ENCODE measurements around the gene STX1B.

The STX1B gene

DNA sequence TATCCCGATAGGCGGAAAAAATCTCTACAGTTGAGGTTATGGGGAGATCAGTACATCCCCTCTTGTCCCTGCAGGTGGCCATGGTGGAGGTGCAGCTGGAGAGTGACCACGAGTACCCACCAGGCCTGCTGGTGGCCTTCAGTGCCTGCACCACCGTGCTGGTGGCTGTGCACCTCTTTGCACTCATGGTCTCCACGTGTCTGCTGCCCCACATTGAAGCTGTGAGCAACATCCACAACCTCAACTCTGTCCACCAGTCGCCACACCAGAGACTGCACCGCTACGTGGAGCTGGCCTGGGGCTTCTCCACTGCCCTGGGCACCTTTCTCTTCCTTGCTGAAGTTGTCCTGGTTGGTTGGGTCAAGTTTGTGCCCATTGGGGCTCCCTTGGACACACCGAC, 57.3 kb downstream of the STX1B start:
- TF ChIP-seq, protein P1, sequence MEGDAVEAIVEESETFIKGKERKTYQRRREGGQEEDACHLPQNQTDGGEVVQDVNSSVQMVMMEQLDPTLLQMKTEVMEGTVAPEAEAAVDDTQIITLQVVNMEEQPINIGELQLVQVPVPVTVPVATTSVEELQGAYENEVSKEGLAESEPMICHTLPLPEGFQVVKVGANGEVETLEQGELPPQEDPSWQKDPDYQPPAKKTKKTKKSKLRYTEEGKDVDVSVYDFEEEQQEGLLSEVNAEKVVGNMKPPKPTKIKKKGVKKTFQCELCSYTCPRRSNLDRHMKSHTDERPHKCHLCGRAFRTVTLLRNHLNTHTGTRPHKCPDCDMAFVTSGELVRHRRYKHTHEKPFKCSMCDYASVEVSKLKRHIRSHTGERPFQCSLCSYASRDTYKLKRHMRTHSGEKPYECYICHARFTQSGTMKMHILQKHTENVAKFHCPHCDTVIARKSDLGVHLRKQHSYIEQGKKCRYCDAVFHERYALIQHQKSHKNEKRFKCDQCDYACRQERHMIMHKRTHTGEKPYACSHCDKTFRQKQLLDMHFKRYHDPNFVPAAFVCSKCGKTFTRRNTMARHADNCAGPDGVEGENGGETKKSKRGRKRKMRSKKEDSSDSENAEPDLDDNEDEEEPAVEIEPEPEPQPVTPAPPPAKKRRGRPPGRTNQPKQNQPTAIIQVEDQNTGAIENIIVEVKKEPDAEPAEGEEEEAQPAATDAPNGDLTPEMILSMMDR (conservative IDR thresholded peaks at IDR 0.05) = no peak
- no peak for TF ChIP-seq ZFX (IDR thresholded peaks at IDR 0.05)
- no peak overlapping the region; the same call in 1 of the 2 replicates for H3K27ac ChIP-seq

DNA sequence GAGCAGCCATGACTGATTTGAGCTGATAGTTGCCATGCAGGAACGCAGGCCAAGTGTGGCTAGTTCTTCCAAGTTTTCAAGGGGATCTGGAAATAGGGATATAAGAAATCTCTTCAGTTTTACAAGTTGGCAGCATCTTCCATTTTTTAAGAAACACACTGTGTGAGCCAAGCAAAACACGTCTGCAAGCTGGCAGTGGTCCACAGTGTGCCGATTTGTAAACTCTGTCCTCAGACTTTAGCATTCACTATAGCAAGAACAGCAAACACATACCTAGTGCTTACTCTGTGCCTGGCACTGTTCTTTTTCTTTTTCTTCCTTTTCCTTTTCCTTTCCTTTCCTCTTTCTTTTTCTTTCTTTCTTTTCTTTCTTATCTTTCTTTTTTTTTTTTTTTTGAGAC, 58.7 kb downstream of the STX1B start:
- TF ChIP-seq ZFX (IDR thresholded peaks at IDR 0.05) = no peak
- TF ChIP-seq, protein P1 (conservative IDR thresholded peaks at IDR 0.05) = no peak
- H3K27ac ChIP-seq = peak overlapping the region; percentile 61

DNA sequence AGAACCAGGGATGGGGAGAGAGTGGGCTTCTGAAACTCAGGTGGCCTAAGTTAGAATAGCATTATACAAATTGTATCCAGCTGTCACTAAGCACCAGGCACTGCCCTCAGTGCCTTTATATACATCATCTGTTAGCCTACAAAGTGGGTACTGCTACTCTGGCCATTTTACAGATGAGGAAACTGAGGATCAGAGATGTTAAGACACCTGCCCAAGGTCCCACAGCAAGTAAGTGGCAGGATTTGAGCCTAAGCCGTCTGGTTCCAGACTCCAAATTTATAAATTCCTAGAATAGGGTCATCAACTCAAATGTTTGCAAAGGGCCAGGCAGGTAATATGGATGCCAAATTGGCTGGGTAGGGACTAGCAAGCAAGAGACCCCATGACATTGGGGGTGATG, 59.2 kb downstream of the STX1B start:
- H3K27ac ChIP-seq = peak overlapping the region; percentile 61
- TF ChIP-seq, protein P1 (conservative IDR thresholded peaks at IDR 0.05) = no peak
- no peak for TF ChIP-seq ZFX (IDR thresholded peaks at IDR 0.05)

DNA sequence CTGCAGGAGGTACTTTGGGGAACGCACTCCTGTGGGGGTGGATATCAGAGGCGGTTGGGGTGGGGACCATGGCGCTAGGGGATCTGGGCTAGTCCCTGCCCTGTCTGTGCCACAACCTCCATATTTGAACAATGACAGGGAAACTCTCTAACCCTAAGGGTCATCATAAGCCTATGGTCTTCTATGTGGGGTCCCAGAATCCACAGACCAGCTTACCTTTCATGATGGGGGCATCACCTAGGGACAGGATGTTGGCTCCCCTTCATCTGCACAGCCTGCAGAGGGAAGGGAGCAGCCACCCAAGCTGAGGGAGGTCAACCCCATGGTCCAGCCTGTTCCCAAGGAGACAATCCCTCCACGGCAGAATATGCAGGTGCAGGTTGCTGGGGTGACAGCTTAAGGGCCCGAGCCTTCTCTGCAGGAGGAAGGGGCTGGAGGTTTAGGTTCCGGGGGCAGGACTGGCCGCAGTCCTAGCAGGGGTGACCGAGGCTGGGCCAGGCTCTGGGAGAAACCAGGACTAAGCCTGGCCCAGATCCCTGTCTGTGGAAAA, 59.8 kb downstream of the STX1B start:
- TF ChIP-seq ZFX (IDR thresholded peaks at IDR 0.05) = no peak
- TF ChIP-seq, protein P1 (conservative IDR thresholded peaks at IDR 0.05) = no peak
- H3K27ac ChIP-seq = peak overlapping the region; percentile 61; the same call in 1 of the 2 replicates

DNA sequence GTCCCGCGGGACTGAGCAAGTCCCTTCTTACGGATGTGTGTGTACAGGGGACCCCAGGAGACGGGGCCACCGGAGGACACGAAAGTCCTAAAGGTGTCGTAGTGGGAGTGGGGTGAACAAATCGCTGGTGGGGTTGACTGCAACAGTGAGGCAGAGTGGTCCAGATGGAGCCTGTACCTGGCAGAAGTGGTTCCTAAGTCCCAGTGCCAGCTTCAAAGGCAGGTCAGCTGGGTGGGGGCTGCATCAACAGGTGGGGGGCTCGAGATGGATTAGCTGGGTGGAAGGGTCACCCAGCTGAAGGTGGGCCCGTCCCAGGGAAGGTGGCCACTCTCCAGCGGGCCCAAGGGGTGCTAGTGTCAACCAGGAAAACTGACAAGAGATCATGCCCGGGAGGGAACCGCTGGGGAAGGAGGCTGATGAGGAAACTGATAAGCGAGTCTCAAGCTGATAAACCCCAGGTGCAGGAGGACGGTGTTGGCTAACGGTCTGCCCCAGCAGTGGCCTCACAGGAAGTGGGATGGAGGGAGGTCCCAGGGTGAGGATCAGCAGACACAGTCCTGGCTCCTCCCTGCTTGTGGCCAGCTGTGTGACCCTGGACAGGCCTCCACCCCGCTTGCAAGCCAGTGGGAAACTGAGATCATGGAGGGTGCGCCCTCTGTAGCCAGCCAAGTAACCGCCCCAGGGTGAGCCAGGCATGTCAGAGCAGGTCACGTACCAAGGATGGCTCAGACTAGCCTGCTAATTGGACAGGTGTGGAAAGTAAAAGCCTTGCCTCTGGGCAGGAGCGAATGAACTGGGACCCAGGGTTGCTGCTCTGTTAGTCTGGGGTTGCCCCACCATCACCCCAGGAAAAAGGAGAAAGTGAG, 60.6 kb downstream of the STX1B start:
- peak overlapping the region; percentile 74 for H3K27ac ChIP-seq
- no peak for TF ChIP-seq ZFX (IDR thresholded peaks at IDR 0.05)
- TF ChIP-seq, protein P1 (conservative IDR thresholded peaks at IDR 0.05) = no peak

DNA sequence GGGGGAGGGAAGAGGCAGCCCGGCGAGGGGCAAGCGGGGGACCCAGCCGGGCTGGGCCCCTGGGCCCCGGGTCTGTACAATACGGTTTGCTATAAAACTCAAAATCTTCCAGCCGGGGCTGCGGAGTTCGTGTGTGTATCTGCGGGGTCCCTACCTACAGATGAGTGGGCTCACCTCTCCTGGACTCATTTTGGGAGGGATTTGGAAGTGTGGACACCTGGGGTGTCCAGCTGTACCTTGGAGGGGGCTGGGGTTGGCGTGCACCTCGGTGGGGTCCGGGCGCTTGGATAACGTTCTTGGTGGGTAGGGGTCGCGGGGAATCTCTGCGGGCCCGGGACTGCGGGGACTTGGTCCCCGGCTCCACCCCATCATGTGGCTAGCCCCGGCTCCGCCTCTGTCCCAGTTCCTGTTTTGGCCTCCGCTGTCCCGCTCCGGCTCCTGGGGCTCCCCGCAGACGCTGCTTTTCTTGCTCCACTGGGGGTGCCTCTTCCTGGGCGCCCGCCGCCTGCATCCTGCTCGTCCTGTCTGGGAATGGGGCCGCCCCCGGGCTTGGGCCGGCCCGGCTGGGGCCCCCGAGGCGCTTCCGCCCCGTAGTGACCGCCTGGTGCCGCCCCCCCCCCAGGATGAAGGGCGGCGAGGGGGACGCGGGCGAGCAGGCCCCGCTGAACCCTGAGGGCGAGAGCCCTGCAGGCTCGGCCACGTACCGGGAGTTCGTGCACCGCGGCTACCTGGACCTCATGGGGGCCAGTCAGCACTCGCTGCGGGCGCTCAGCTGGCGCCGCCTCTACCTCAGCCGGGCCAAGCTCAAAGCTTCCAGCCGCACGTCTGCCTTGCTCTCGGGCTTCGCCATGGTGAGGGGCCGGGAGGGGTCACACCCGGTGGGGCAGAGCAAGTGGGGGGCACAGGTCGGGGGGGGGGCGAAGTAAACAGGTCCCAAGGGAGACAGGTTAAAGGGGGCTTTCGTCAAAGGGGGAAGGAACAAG, 61.5 kb downstream of the STX1B start, which contains the start of gene ORAI3:
Gene ORAI3 (plus strand): TSS at position 402 of the 983 bp plus-strand sequence. CDS start 222 bp downstream, at position 624.
- H3K27ac ChIP-seq = peak within 1 kb of the TSS; percentile 74
- TF ChIP-seq, protein P1 (conservative IDR thresholded peaks at IDR 0.05) = no peak
- no peak; the same call in 1 of the 2 replicates for TF ChIP-seq ZFX (IDR thresholded peaks at IDR 0.05)

Data from C4-2B (cell line).